Measurements from ENCODE around the gene DYNLT3. TPM values are rescaled to one million over a fixed set of nuclear protein-coding genes. Genes with fewer than 3 reads are reported as not detected.

DYNLT3 gene
- total RNA-seq, 1 donor from 2014 or later: 13.6 TPM

GRCh38 chrX:37802028-37802427 lies 45.3 kb downstream of the DYNLT3 start:
- intact Hi-C loops (cut with DNase I): no loop called here
- DNase-seq (no peak), ATAC-seq (ENCODE audit: poor library complexity) (peak; percentile 41)

- intact Hi-C loops (cut with DNase I): no loop called here
- DNase-seq (no peak), ATAC-seq (ENCODE audit: poor library complexity) (peak; percentile 48)
Observed at GRCh38 chrX:37800717-37801116, 46.7 kb downstream of the DYNLT3 start.

- ATAC-seq (ENCODE audit: poor library complexity) (no peak), DNase-seq (no peak)
- intact Hi-C loops (cut with DNase I): no loop called here
Observed at GRCh38 chrX:37799936-37800335, 47.4 kb downstream of the DYNLT3 start.

DNA sequence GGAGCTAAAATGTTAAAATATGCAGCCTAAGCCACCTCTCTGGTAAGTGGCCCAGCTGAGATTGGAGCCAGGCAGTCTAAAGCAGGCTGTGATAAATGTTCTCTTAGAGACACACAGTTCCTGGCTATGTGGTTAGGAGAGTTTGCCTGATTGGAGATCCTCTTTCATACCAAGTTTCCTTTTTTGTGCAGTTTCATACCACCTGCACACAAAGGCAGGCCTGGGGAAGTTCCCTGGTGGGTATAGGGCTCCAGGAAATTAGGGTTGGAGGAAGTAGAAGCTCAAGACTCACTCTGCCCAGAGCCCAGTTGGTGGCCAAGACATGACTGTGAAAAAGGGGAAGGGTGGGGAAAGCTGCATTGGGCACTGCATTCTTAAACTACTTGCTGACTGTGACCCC lies 50.6 kb downstream of the DYNLT3 start:
- DNase-seq (peak; percentile 39), ATAC-seq (ENCODE audit: poor library complexity) (peak; percentile 74)
- intact Hi-C loops (cut with DNase I): no loop called here

- intact Hi-C loops (cut with DNase I): no loop called here
- DNase-seq (no peak), ATAC-seq (ENCODE audit: poor library complexity) (no peak)
Observed at GRCh38 chrX:37796310-37796709, 51.1 kb downstream of the DYNLT3 start.

Other genes with a start within 250 kb of the DYNLT3 start
- 9.0 TPM for gene XK, start 161.8 kb downstream of the DYNLT3 start, total RNA-seq
- 28.8 TPM for gene CYBB, start 67.5 kb downstream of the DYNLT3 start, total RNA-seq
- gene SYTL5, start 159.0 kb upstream of the DYNLT3 start, total RNA-seq: not detected

Measured in Right ventricle myocardium superior (tissue), 1 donor.